AG04450 (cell line): ENCODE measurements around the gene VPS13D. TPM values are rescaled to one million over a fixed set of nuclear protein-coding genes. Genes with fewer than 3 reads are reported as not detected.

Source experiments
- CTCF ChIA-PET: fragments of 300-600, 350-600 bp; formaldehyde crosslinking; extraction: SDS; loops from one replicate; lab custom pipeline; 2022; ENCODE audit warnings: antibody characterized with exemption, inconsistent platforms; lab: Charles Lee
- POLR2A ChIA-PET: fragments of 350-600 bp; formaldehyde crosslinking; extraction: SDS; loops from one replicate; lab custom pipeline; 2021; ENCODE audit warnings: antibody characterized with exemption, inconsistent platforms; lab: Yijun Ruan, JAX
- DNase-seq: peaks from one replicate; pipeline ENCODE4 v3.0.0-alpha.2; 2011; ENCODE audit warnings: low read depth, low spot score
- H3K27ac ChIP-seq: one replicate; pipeline ENCODE4 v1.5.1; 2012; ENCODE audit warnings: low read depth, low read length, control low read depth
- H3K27me3 ChIP-seq: one replicate; pipeline ENCODE4 v1.6.0; 2012; ENCODE audit warnings: low read length; ENCODE audit not compliant: control insufficient read depth, insufficient read depth
- H3K4me3 ChIP-seq: 2 replicates; pipeline ENCODE4 v1.5.1; 2011; ENCODE audit warnings: mild to moderate bottlenecking, low read depth, low read length, control low read depth
- H3K9me3 ChIP-seq: 2 replicates; pipeline ENCODE4 v1.5.1; 2012; ENCODE audit warnings: low read length; ENCODE audit not compliant: control insufficient read depth, insufficient read depth
- polyA plus RNA-seq: library from polyadenylated mRNA; depleted of rRNA; stranded (reverse); fragments of >200 nt; gene quantifications from 2 replicates; pipeline ENCODE4 v1.2.3, GENCODE V29; 2011
- TF ChIP-seq, protein P1 (sequence below): IDR thresholded peaks from 2 replicates; pipeline ENCODE4 v1.5.1; 2011; ENCODE audit warnings: low read depth, low read length, control low read depth, inconsistent platforms

VPS13D gene
- polyA plus RNA-seq, 1 experiment: 18.3 TPM

DNA sequence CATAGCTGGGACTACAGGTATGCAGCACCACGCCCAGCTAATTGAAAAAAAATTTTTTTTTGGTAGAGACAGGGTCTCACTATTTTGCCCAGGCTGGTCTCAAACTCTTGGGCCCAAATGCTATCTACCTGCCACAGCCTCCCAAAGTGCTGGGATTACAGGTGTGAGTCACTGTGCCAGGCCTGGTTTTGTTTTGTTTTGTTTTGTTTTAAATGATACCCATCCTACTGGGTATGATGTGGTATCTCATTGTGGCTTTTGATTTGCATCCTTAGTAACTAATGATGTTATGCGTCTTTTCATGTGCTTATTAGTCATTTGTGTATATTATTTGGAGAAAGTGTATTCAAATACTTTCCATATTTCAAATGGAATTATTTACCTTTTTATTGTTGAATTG, 142.3 kb downstream of the VPS13D start:
- CTCF ChIA-PET: interaction anchor here (0.6 to 1.0 kb wide), 3 partner anchors 35 to 68 kb away, joined by 3 to 5 read pairs (median 4); no protein-coding TSS in a partner anchor
- Histone ChIP-seq H3K9me3 (no peaks in the 10 kb centered on the region), H3K27ac (no peak overlapping the region), H3K4me3 (no peak overlapping the region), H3K27me3 (no peaks in the 10 kb centered on the region)
- POLR2A ChIA-PET: no interaction called here
- DNase-seq: no peak
- TF ChIP-seq, protein P1, sequence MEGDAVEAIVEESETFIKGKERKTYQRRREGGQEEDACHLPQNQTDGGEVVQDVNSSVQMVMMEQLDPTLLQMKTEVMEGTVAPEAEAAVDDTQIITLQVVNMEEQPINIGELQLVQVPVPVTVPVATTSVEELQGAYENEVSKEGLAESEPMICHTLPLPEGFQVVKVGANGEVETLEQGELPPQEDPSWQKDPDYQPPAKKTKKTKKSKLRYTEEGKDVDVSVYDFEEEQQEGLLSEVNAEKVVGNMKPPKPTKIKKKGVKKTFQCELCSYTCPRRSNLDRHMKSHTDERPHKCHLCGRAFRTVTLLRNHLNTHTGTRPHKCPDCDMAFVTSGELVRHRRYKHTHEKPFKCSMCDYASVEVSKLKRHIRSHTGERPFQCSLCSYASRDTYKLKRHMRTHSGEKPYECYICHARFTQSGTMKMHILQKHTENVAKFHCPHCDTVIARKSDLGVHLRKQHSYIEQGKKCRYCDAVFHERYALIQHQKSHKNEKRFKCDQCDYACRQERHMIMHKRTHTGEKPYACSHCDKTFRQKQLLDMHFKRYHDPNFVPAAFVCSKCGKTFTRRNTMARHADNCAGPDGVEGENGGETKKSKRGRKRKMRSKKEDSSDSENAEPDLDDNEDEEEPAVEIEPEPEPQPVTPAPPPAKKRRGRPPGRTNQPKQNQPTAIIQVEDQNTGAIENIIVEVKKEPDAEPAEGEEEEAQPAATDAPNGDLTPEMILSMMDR: no peak

DNA sequence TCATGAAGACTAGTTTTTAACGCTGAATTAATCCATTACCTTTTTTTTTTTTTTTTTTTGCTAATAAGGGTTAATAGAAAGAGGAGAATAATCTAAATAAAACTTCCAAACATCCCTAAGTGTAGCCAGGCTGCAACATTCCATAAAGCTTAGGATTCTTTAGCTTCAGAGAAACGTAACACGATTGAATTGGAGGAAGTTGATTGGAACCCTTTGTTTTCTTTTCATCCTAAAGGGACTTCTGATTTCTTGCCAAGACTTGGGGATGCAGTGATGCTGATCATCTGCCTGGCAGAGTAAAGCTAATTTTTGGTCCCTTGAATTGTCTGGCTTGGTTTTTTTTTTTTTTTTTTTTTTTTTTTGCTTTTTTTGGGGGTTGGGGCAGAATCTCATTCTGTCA, 142.9 kb downstream of the VPS13D start:
- ChIA-PET CTCF (interaction anchor here (0.6 to 1.0 kb wide), 3 partner anchors 35 to 69 kb away, joined by 3 to 5 read pairs (median 4); no protein-coding TSS in a partner anchor), POLR2A (no interaction called here)
- no peaks in the 10 kb centered on the region for H3K27me3 ChIP-seq

DNA sequence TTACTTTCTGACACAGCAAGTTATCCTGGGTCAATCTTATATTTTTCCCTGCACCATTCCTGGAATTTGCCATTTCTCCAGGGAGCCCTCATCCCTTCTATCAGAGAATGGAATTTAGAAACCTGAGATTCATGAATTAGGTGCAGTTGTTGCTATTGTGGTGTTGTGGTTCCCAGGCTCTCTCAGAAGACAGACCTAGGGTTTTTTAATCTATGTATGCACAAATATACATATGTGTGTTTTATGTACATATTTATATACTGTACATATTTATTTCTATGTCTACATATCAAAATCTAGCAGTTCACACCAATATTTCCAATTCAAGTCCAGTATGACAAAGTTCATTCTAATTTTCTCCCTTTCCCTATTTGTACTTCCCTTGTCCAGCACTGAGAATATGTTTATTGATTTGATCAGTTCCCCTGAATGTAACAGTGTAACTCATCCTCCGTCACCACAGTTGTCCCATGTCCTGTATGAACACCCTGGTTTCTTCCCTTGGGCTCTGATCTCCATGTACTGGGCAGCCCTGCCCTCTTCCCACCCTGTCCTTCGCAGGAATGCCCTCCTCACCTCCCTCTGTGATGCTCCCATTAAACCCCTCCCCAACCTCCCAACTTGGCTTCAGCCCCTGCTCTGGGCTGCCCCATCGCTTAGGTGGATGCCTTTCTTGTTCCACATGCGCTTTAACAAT, 145.5 kb downstream of the VPS13D start:
- Histone ChIP-seq H3K27me3 (no peaks in the 10 kb centered on the region), H3K4me3 (no peak overlapping the region), H3K27ac (no peak overlapping the region), H3K9me3 (no peaks in the 10 kb centered on the region)
- no peak for DNase-seq
- CTCF ChIA-PET: interaction anchor here (1.1 kb wide), 1 partner anchor 283 kb away, joined by 3 read pairs; no protein-coding TSS in a partner anchor
- TF ChIP-seq, protein P1: no peak
- POLR2A ChIA-PET: no interaction called here

More for the DNA sequence above, 142.9 kb downstream of the VPS13D start:
- Histone ChIP-seq H3K4me3 (no peak overlapping the region), H3K27ac (no peak overlapping the region), H3K9me3 (no peaks in the 10 kb centered on the region)
- TF ChIP-seq, protein P1: no peak
- DNase-seq: no peak

DNA sequence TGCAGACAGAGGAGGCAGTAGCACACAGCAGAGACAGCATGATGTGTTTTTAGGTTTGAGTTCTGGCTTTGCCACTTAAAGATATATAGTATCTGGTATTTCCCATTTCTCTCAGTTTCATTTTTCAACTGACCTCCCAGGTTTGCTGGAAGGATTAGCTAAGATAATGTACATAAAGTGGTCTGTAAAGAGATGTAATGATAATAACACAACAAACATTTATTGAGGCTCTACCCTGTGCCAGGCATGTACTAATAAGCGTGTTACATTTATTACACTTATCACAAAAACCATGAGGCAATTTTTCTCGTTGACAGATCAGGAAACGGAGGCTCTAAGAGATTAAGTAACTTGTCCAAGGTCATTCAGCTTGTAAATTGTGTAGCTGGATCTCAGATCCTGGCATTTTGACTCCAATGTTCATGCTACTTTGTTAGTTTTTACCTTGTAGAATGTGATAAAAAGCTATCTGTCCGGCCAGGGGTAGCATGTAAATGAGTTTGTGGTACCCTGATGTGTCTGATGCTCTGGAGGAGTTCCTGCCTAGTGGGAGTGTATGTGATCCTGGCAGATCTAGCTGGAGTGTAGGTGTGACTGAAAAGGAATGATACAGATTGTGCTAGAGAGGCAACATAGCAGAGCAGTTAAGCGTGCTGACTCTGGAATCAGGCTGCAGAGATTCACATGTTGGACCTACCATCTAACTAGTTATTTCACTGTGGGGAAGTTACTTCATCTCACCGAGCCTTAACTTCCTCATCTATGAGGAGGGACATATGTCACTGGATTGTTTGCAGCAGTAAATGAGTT, 146.6 kb downstream of the VPS13D start:
- CTCF ChIA-PET: interaction anchor here (1.1 to 1.2 kb wide), 2 partner anchors 241 to 282 kb away, joined by 3 read pairs; no protein-coding TSS in a partner anchor
- DNase-seq: no peak
- POLR2A ChIA-PET: interaction anchor here (0.5 kb wide), 1 partner anchor 242 kb away, joined by 11 read pairs; the partner anchor contains the start of gene DHRS3
- Histone ChIP-seq H3K27me3 (no peaks in the 10 kb centered on the region), H3K4me3 (no peak overlapping the region), H3K9me3 (no peaks in the 10 kb centered on the region), H3K27ac (no peak overlapping the region)
- TF ChIP-seq, protein P1: no peak
